Measurements from ENCODE around the gene MYO1D.

MYO1D gene

DNA sequence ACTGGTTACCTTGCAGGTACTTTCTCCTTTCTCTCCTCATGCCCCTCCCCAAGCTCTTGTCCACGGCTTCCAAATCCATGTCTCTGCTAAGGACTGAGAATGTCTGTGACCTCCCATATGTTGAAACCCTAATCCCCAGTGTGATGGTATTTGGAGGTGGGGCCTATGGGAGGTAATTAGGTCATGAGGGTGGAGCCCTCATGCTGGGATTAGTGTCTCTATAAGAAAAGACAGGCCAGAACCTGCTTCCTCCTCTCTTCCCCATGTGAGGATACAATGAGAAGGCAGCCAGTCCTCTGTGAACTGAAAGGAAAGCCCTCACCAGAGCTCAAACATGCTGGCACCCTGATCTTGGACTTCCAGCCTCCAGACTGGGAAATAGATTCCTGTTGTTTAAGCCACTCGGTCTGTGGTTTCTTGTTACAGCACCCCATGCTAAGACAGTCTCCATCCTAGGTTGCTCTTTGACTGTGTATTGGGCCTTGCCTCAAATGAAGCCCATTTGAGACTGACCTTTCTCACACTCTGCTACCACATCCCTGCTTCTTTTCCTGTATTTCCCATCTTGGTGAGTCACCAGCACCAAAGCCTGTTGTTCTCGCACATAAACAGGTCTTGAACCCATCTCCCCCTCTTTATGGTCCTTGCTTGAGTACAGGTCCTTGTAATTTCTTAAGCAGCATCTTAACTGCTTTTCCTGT lies 255.2 kb downstream of the MYO1D start:
- DNase-seq (ENCODE audit: low spot score) = no peak
- TF ChIP-seq, protein P1, sequence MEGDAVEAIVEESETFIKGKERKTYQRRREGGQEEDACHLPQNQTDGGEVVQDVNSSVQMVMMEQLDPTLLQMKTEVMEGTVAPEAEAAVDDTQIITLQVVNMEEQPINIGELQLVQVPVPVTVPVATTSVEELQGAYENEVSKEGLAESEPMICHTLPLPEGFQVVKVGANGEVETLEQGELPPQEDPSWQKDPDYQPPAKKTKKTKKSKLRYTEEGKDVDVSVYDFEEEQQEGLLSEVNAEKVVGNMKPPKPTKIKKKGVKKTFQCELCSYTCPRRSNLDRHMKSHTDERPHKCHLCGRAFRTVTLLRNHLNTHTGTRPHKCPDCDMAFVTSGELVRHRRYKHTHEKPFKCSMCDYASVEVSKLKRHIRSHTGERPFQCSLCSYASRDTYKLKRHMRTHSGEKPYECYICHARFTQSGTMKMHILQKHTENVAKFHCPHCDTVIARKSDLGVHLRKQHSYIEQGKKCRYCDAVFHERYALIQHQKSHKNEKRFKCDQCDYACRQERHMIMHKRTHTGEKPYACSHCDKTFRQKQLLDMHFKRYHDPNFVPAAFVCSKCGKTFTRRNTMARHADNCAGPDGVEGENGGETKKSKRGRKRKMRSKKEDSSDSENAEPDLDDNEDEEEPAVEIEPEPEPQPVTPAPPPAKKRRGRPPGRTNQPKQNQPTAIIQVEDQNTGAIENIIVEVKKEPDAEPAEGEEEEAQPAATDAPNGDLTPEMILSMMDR (IDR thresholded peaks at IDR 0.05; ENCODE audit: extremely low read depth, insufficient read depth, missing control alignments) = no peak
- in situ Hi-C loops (cut with MboI; ENCODE audit: low pct_unique_long_range_greater_than_20kb, low sequenced_read_pairs, unreplicated experiment) = loop anchor here (25.0 kb wide), 1 partner anchor 134 kb away; the partner anchor contains the start of gene CDK5R1

DNA sequence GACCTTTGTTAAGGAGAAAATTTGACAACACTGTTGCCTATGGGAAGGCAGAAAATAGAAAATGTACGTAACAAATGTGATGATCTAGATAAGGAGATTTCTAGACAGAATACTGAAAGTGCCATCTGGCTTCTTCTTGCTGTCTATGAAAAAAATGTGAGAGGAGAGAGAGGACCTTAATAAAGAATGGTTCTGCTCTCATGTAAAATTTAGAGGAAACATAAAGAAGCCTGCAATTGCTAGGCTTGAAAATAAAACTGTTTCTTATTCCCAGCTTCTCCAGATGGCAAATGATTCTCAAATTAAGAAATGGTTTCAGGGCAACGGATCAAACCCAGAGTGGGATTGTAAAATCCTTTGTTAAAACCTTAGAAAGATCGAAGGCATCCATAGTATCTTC lies 261.6 kb downstream of the MYO1D start:
- in situ Hi-C loops (cut with MboI; ENCODE audit: low pct_unique_long_range_greater_than_20kb, low sequenced_read_pairs, unreplicated experiment) = loop anchor here (25.0 kb wide), 1 partner anchor 128 kb away; the partner anchor contains the start of gene CDK5R1
- TF ChIP-seq, protein P1 (IDR thresholded peaks at IDR 0.05; ENCODE audit: extremely low read depth, insufficient read depth, missing control alignments) = no peak
- no peak for DNase-seq (ENCODE audit: low spot score)

- no peak for DNase-seq (ENCODE audit: low spot score)
- TF ChIP-seq, protein P1 (IDR thresholded peaks at IDR 0.05; ENCODE audit: extremely low read depth, insufficient read depth, missing control alignments) = no peak
- in situ Hi-C loops (cut with MboI; ENCODE audit: low pct_unique_long_range_greater_than_20kb, low sequenced_read_pairs, unreplicated experiment) = loop anchor here (25.0 kb wide), 1 partner anchor 124 kb away; the partner anchor contains the start of gene CDK5R1
Measured at GRCh38 chr17:32610943-32611342, 266.0 kb downstream of the MYO1D start.

GRCh38 chr17:32609884-32610650 lies 266.9 kb downstream of the MYO1D start:
- DNase-seq (ENCODE audit: low spot score) = no peak
- in situ Hi-C loops (cut with MboI; ENCODE audit: low pct_unique_long_range_greater_than_20kb, low sequenced_read_pairs, unreplicated experiment) = loop anchor here (25.0 kb wide), 1 partner anchor 123 kb away; the partner anchor contains the start of gene CDK5R1
- TF ChIP-seq, protein P1 (IDR thresholded peaks at IDR 0.05; ENCODE audit: extremely low read depth, insufficient read depth, missing control alignments) = no peak

DNA sequence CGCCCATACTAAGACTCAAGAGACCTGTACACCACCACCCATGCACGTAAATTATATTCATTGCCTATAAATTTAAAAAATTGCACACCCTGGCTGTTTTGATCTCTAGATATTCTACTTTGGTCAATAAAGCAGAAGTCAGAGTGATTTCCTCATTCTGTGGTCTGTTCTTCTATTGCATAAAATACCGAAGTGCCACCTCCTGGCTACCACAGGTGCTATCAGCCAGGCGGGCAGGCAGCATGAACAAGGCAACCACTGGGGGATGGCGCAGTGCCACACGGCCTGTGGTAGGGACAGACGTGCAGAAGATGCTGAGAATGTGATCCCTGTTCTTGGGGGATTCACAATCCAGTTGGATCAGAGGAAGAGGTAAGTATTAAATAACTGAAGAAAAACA lies 267.8 kb downstream of the MYO1D start:
- peak; percentile 63 for DNase-seq (ENCODE audit: low spot score)
- in situ Hi-C loops (cut with MboI; ENCODE audit: low pct_unique_long_range_greater_than_20kb, low sequenced_read_pairs, unreplicated experiment) = loop anchor here (25.0 kb wide), 1 partner anchor 122 kb away; the partner anchor contains the start of gene CDK5R1
- TF ChIP-seq, protein P1 (IDR thresholded peaks at IDR 0.05; ENCODE audit: extremely low read depth, insufficient read depth, missing control alignments) = peak; percentile 73

DNA sequence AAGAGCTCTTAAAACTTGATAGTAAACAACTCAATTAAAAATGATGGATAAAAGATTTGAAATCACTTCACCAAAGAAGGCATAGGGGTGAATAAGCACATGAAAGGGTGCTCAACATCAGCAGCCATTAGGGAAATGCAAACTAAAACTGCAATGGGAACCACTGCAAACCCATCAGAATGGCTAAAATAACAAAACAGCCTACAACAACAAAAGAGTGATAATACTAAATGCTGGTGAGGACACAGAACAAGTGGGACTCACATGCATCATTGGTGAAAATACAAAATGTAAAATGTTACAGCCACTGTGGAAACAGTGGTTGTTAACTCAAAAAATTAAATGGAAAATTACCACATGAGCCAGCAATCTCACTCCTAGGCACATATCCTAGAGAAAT lies 268.7 kb downstream of the MYO1D start:
- TF ChIP-seq, protein P1 (IDR thresholded peaks at IDR 0.05; ENCODE audit: extremely low read depth, insufficient read depth, missing control alignments) = no peak
- in situ Hi-C loops (cut with MboI; ENCODE audit: low pct_unique_long_range_greater_than_20kb, low sequenced_read_pairs, unreplicated experiment) = loop anchor here (25.0 kb wide), 1 partner anchor 121 kb away; the partner anchor contains the start of gene CDK5R1

More for the DNA sequence above, 268.7 kb downstream of the MYO1D start:
- no peak for DNase-seq (ENCODE audit: low spot score)

Data from GM13977 (cell line).